HG03432 (cell line): ENCODE measurements around the gene OSER1.

Source experiments
- ATAC-seq: cut with Tn5 transposase; IDR thresholded peaks from one replicate; pipeline ENCODE4 v1.9.1; 2021; ENCODE audit warnings: mild to moderate bottlenecking, moderate library complexity; ENCODE audit not compliant: unreplicated experiment

OSER1 gene

DNA sequence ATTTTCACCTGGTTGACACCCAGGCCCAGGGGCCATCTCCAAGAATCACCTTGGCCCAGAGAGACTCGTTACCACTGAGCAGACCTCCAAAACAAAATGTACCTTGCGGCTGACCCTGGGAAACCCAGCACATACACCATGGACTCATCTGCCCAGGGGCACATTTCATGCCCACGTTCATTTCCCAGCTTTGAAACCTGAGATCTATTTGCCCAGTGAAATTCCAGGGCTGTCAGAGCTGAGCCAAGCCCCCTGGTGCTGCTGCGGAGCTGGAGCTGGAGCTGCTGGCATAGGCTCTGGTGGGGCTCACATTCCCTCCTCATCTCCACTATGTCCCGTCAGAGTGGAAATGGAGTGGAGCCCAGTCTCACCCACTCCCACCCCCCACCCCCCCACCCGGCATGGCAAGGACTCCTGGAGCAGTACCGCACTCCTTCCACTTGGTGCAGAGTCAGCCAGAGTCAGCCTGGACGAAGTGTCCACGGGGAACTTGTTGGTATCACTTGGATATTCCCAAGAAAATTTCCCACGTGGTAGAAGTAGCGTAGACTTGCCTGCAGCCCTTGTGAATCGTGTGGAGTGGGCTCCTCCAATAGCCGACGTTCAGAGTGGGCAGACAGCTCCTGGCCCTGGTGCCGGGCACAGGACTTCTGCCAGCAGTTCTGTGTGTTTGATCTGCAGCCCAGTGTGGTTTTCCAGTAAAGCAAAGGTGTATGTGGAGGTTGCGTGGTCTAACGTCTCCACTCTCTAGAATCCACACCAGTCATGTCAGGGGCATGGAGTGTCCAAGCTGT is 18.1 kb upstream of the OSER1 start:
- no peak for ATAC-seq

DNA sequence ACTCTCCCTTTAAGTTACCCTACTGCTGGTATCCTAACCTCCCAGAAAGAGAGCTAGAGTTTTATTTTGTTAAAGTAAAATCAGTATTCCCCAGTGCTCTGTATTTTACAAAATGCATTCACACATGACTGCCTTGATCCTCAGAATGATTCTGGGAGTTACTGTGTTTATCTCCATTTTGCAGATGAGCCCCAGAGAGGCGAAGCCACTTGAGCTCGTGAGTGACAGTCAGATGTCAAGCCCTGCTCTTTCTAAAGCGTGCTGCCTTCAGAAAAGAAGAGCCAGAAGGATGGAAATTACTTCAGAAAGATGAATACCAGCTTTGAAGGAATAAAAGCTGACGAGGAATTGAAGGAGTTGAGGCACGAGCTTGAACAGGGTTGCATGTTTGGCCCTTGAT is 14.1 kb upstream of the OSER1 start:
- ATAC-seq = no peak

DNA sequence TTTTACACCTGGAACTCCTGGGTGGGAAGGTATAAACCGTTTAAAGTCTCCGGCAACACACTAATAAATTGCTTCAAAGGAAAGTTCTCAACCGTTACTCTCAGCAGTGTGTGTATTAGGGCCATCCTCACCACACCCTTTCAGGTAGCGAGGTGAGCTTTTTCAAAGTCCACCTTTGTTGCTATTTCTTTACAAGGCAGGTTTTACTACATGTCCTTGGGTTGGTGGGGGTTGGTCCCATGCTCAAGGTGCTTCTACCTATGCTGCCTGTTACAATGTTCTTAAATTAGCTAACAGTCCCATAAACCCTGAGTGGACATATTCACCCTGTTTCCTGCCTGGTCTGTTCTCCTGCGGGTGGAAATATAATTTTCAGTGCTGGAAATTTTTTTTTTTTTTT is 13.2 kb upstream of the OSER1 start:
- no peak for ATAC-seq

DNA sequence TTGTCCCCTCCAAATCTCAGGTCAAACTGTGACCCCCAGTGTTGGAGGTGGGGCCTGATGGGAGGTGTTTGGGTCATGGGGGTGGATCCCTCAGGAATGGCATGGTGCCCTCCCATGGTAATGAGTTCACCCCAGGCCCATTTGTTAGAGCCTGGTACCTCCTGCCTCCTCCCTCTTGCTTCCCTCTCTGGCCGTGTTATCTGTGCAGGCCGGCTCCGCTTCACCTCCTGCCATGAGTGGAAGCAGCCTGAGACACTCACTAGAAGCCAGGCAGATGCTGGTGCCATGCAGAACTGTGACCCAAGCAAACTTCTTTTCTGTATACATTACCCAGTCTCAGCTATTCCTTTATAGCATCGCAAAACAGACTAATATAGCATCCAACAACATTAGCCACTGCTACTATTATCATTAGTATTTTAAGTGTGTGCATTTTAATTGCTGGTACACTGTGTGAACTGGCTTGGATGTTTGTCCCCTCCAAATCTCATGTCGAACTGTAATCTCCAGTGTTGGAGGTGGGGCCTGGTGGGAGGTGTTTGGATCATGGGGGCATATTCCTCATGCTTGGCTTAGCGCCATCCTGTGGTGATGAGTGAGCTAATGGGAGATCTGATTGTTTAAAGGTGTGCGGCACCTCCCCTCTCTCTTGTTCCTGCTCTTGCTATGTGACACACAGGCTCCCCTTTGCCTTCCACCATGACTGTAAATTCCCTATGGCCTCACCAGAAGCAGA is 12.2 kb upstream of the OSER1 start:
- ATAC-seq = no peak

DNA sequence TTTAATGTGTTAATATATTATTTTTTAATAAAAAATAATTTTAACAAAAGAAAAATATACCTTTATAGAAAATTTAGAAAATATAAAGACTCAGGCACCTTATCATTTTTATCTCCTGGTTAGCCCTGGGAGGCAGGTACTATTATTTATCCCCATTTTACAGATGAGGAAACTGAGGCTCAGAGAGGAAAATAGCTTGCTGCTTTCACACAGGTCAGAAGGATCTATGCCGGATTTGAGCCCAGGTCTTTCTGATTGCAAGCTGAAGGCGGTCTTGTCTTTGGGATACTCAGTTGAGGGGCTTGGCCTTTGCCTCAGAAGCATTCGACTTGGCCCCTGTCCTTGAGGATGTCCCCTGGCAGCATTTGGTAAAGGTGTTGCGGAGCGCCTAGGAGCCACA is 11.5 kb upstream of the OSER1 start:
- no peak for ATAC-seq

DNA sequence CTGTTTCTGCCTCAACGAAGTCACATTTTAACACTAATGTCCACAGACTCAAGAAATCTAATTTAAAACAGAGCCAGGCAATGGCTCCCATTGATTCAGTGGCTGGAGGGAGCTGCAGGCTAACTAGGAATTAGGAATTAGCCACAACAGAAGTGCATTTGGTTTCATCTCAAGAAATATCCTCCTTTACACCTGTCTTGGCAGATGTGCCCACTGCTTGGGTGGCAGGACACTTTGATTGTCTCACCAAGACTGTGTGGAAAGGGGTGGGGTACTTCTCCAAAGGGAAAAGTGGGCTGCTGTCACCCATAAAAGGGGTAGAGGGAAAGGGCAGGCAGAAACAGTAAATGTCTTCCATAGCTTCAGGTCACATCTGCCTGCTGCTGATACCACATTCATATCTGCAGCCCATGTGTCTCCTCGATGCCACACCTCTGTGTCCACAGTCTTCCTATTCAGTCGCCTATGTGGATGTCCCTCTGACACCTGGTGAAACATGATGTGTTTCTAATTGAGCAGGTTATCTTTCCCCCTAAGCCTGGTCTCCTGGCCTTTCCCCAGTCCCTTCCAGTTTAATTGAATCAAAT is 10.9 kb upstream of the OSER1 start:
- ATAC-seq = no peak

DNA sequence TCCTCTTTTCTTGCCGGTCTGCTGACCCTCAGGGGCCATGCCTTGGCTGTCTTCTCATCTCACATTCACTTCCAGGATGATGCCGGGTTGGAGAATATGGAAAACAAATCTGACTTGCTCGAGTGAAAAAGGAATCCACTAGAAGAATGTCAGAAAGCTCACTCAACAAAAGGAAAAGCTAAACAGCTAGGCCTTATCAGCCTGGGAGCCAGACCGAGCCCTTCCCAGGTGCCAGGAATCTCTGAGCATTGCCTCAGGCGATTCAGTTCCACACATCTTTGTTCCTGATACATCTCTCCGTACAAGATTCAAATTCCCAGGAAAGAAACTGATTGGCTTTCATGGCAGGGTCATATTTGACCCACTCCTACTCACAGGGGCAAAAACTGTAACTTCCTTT is 9.2 kb upstream of the OSER1 start:
- no peak for ATAC-seq

DNA sequence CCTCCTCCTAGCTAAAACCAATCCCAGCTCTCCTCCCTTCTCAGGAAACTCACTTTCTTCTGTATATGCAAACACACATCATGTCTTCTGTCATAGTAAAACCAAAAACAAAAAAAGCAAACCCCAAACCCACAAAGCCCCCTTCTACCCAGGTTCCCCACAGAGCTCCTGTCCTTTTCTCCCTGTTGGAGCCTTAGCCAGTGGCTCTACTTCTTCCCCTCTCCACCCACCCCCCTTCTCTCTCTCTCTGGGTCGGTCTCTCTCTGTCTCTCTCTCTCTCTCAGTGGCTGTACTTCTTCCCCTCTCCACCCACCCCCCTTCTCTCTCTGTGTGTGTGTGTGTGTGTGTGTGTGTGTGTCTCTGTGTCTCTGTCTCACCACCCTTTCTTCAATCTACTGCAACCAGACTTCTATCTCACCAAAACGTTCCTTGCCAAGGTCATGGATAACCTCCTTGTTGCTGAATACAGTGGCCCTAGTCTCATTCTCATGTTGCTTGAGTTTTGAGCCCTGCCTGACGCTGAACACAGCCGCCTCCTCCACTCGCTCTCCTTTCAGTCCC is 8.7 kb upstream of the OSER1 start:
- no peak for ATAC-seq

DNA sequence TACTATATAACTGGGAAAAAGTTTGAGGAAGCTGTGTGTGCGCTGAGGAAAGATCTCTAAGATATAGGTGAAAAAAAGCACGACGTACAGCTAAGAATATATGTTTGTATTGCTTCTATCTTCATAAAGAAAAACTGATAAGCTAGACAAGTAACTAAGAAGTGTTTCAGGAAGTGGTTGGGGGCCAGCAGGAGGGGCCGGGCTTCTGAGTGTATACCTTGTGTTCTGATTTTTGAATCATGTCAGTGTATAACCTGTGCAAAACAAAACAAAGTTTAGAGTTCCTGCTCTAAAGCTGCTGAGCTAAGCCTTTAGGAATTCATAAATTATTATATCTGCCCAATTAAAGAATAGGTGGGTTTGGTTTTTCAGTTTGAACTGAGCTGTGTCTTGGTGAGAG is 7.9 kb upstream of the OSER1 start:
- ATAC-seq = no peak

DNA sequence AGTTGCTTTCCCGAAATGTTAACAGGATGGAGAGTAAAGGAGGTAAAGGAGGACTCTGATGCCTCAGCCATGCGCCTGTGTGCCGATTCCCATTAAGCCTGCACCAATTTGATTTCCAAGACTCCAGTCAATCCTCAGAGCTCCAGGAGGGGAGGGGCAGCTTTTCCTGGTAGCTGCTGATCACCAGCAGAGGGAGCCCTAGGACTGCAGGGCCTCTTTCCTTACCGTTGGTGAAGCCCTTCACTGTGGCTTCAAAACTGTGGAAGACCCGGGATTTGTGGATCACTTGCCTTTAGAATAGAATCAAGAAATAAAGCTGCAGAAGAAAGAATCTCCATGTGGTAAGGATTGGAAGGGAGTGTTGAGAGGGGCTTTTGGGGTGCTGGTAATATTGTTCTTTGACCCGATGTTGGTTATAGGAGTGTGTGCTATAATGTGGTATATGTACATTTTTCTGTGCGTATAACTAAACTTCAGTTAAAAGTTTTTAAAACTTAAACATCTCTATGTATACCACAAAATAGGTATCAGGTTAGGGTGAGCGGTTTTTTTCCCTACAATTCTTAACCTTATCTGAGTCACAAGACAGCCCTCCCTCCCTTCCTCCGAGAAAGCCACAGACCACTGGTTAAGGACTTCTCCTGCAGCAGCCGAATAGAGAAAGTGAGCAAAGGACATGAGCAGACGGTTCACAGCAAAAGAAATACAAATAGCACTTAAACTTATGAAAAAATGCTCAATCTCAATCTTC is 6.9 kb upstream of the OSER1 start:
- ATAC-seq = peak; percentile 45

DNA sequence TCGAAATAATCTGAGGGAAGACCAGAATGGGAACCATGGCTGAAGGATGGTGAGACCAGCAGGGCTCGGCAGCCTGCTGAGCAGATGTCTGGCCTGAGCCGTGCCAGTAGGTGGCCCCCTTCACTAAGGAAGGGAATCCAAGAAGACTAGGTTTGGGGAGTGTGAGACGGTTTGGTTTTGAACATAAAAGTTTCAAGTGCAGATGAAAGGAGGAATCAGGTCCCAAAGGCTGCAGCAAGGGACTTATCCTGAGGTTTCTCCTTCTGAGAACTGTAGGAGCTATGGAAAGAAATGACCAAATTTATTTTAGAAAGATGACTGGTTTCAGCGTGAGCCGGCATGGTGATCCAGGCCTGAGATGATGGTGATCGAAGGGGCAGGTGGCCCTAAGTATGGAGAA is 4.6 kb upstream of the OSER1 start:
- ATAC-seq = no peak

DNA sequence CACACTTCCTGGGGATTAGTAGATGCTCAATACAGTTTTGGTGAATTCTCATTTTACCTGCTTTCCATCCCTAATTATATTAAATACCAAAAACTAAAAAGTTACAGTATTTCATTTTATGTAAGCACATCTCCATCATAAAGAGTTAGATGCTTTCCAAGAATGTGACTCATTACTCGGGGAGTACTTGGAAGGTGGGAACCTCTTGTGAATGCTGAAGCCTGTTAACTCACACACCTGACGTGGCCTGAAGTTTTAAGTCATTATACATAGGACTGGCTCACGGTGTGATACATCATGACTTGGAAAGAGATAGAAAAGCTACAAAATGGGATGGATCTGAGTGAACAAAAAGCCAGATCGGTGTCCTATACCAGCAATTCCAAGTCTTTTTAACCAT is 2.2 kb upstream of the OSER1 start:
- ATAC-seq = no peak

DNA sequence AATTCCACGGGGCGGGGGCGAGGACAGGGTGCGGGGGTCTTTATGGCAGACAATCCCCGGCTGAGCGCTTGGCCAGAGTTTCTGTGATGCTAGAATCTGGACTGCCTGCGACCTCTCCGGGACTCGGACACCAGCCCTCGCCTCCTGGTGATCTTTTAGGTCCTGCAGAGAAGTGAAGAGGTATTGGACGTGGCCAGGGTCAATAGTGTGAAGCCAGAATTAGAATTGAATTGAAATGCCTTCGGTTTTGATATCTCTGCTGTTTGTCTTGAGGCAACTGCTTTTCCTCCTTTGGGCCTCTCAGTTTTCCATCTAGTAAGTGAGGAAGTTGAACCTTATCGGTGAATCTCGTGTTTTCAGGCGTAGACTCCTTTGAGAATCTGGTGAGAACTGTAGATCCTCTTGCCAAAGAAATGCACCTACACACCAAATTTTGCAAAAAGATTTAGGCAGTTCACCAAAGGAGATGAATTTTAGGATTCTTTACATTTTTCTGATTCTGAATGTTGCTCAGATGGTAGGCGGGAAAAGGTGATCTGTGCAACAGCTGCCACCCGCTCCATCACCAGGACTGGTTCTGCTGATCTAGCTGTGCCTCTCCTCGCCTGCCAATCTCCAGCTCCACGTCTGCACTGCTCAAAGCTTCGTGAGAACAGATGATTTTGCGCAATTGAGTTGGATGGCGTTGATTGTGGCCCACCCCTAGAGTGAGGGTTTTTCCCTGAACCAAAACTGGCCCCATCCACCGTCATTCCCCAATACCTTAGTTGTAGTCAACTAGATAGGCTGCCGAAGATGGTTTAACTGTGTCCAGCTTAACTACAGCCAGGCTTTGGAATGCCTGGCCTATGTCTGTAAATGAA is 837 bp upstream of the OSER1 start:
- no peak for ATAC-seq

DNA sequence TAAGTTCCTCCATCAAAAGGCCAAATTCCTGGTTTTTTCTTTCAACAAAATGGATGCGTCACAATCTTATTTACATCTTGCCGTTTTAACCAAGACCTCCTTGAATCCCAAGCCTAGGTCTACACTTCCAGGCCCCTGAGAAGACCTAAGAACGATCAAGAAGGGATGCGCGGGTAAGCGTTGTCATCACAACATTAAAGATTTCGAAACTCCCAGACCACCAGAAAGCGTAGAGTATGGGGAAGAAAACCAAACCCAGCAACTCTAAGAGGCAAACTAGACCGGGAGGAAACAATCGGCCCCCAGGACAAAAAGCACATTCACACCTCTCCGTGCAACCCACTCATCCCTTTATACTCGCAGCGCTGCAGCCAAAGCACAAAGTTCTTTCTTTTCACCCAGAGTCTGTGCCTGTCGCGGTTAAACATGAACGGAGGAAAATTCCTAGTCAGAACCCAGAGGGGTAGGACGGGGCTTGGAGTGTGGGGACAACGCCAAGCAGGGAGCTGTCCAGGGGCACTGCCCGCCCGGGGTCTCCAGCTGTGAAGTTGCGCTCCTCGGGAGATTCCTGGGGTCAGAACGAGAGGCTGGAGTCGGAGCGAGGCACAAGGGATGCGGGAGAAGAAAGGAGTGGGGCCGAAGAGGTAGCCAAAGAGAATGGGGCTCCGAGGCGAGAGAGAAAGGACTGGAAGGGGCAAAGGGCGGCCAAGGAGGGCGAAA is 725 bp downstream of the OSER1 start:
- peak; percentile 1 for ATAC-seq

DNA sequence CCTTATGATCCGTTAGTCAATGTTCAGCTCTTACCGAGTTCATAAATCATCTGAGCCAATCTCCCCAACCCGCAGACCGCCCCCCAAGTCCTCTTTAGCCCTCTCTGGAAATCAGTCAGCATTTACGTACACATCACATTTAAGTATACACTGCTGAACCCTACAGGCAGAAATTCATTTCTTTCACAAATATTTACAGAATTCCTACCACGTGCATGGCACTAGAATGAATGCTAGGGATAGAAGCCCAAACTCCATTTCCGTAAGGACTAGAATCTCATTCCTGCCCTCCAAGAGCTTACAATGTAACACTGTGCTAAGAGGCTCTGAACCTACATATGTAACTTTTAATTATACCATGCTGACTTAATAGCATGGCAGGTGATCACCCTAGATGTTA is 1.8 kb downstream of the OSER1 start:
- no peak for ATAC-seq

DNA sequence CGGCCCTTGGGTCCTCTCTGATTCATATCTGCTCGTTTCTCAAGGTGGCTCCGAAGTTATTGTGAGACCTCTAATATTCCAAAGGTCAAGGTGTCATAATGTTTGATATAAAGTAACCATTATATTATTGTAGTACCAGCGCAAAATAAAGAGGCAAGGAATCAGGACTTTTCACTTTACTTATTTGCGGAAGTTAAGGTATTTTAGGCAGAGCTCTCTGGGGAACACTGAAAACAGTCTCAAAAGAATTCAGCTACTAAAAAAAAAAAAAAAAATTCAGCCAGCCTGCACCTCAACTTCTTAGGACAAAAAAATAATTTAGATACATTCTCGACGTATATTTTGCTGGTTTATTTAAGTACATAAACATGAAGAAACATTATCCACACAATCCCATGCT is 2.4 kb downstream of the OSER1 start:
- no peak for ATAC-seq

DNA sequence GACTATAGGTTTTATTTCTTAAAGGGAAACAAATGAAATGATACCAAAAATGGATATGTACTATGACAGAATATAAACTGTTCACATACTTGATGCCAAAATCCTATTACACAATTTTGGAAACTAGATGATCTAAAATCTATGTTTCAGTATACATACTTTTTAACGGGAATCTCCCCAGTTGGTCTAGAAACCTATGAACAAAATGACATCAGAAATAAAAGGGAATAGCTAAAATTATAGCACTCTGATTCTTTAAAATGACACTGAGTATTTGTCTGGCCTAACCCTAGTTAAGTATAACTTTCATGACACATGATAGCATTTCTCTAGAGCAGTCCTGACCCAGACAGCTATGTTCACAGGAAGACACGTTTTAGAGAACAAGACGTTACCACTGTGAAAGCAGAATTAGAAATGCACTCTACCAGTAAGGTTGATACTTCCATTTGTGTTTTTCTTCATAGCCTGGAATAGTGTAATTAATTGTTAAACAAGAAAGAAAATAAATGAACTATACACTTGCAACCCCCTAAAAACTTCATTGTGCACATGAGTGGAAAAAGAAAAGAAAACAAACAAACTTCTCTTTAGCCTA is 3.3 kb downstream of the OSER1 start:
- ATAC-seq = no peak

DNA sequence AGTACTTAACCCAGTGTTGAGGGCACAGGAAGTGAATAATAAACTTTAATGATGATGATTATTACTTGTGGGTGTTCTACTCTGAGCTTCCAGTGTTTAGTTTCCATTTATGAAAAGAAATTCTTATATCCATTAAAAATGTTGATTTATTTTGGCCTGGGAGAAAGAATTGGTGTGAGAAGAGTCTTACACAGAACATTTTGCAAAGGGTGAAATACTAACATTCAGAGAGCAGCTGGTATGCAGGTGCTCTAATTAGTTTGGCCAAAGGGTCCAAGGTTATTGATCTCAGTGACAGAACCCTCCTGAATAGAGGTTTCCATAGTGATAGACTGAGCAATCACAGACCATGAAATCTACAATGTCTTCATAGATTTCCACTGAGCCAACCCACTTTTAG is 4.4 kb downstream of the OSER1 start:
- no peak for ATAC-seq

DNA sequence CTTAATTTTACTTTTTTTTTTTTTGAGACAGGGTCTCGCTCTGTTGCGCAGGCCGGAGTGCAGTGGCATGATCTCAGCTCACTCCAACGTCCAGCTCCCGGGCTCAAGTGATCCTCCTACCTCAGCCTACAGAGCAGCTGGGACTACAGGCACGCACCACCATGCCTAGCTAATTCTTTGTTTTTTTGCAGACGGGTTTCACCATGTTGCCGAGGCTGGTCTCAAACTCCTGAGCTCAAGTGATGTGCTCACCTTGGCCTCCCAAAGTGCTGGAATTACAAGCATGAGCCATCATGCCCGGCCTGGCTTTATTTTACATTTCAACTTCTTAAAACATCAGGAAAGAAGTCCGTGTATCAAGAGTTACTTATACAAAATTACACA is 5.7 kb downstream of the OSER1 start:
- ATAC-seq = no peak
